GM19025 (cell line): ENCODE data around the gene SF3B3.
"Not testable (repeated sequence)": the region's sequence is repeated elsewhere in the genome, so short reads cannot be mapped to it uniquely, and the experiment has no call there.

ENCODE experiments used
- ATAC-seq: cut with Tn5 transposase; IDR thresholded peaks from one replicate; pipeline ENCODE4 v1.9.1; 2021; ENCODE audit warnings: mild to moderate bottlenecking, low read depth, moderate library complexity; ENCODE audit not compliant: unreplicated experiment

Gene SF3B3

GRCh38 chr16:70611785-70612303 lies 88.2 kb downstream of the SF3B3 start:
- ATAC-seq = no peak

- ATAC-seq = no peak
Observed at GRCh38 chr16:70612931-70613330, 89.3 kb downstream of the SF3B3 start.

DNA sequence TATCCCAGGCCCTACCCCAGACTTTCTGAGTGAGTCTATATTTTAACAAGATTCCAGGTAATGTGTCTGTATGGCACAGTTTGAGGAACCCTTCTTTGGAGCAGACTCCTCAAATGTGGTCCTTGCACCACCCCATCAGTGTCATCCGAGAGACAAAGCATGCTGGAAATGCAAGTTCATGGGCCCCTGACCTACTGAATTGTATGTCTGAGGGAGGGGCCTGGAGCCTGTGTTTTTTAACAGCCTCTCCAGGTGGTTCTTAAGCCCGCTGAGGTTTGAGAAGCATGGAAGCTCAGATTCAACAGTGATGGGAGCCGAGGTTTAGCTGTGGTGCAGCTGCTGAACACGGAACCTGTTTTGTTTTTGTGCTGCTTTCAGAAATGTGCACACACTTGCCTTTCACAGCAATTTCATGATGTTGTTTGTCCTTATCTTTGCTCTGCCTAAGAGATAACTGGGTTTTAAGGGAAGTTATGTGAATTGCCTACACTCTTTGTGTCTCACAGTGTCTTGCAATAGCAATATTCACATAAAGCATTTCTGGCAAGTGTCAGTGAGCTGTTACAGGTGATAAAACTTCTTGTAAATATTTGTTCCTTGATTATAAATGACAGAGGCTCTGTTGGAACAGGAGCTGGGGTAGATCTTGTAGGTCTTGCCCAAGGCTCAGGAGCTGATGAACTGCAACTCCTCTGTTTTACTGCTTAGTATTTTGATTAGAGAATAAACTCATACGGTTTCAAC lies 90.8 kb downstream of the SF3B3 start:
- no peak for ATAC-seq

GRCh38 chr16:70615945-70616344 lies 92.3 kb downstream of the SF3B3 start:
- no peak for ATAC-seq

DNA sequence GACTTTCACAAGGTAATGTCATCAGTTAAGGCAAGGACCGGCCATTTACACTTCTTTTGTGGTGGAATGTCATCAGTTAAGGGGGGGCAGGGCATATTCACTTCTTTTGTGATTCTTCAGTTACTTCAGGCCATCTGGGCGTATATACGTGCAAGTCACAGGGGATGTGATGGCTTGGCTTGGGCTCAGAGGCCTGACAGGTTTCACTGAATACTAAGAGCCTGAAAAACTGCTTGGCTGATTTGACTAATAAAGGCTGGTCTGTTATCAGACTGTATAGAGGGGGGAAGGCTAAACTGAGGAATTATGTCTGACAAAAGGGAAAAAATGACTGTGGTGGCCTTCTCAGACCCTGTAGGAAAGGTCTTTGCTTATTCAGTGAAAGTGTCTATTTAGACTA lies 98.2 kb downstream of the SF3B3 start:
- ATAC-seq = not testable (repeated sequence)
